GM19455 (cell line): ENCODE data around the gene MAP4K4.
A peak's percentile ranks its signal among the peaks of the same experiment; 100 is the strongest.
"Not testable (repeated sequence)": the region's sequence is repeated elsewhere in the genome, so short reads cannot be mapped to it uniquely, and the experiment has no call there.

ENCODE experiments used
- ATAC-seq: cut with Tn5 transposase; IDR thresholded peaks from one replicate; pipeline ENCODE4 v1.9.1; 2021; ENCODE audit not compliant: unreplicated experiment

MAP4K4 gene

DNA sequence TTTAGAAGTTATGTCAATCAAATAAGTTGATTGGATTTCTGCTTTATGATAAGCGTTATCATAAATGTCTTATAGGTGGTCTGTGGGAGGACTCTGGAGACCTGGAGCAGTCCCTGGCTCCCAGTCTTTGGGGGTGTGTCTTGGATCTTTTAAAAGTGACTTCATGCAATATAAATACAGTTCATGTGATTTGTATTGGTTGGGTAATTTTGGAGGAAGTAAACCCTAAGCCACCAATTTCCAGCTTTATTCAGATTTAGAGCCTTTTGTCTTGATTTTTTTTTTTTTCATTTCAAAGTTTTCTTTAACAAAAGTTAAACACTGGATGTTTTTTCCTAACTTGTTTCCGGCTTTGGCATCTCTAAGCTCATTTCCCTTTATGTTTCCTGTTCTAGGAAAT, 68.8 kb downstream of the MAP4K4 start:
- ATAC-seq, result no peak

DNA sequence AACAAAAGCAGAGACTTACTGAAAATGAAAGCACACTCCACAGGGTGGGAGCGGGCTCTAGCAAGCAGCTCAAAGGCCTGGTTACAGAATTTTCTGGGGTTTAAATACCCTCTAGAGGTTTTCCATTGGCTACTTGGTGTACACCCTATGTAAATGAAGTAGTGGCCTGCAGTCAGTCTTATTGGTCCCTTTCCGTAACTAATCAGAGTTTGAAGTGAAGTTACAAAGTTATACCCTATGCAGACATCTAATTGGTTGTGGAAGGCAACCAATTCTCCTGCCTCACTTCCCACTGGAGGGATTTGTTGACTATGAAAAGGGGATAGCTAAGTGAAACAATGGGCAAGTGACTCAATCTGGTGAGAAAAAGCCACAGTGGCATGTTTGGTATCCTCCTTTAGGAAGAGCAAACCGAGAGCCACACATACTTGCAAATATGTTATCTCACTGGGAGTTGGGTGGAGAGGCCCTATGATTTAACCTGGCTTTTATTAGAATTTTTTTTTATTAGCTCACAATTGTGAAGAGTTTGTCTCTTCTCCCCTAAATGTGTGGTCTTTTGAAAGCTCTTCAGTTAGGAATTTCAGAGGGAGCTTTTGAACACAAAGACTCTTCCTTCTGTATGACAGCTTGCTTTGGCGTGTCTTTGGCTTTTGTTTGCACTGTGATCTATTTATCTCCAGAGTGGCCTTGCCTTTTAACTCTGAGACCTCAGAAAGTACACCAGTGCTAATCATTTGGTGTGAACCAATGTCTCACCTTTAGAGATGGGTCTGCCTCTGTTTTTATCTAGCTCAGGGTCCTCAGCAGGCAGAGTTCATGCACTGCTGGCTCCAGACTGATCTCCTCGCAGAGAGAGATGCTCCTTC, 69.6 kb downstream of the MAP4K4 start:
- no peak for ATAC-seq

DNA sequence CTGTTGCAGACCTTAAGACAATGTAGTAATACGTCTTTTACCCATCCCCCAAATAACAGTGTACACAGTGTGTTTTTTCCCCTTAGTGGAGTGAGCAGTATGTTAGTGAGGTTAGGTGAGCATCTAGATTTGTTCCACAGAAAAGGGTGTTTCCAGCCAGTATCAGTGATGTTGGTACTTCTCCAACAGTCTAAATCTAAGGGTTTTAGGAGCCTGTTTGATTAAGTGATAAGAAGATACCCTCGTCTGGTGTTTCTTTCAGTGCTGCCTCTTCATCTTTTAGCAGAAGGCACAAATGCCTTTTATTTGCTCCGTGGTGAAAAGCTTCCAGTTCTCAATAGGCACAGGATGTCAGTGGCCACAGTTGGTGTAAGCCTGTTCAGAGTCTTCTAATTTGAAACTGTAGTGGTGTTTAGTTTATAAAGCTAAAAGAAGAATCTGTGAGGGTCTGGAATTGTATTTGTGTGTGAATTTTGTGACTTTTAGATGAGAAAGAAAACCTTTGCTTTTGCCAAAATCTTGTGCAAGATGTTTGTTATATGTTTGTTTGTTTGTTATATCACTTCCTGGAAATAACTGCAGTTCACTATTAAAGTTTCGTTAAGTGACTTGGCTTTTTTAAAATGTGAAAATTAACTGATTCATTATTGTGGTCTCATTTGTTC, 71.2 kb downstream of the MAP4K4 start:
- ATAC-seq, result no peak

DNA sequence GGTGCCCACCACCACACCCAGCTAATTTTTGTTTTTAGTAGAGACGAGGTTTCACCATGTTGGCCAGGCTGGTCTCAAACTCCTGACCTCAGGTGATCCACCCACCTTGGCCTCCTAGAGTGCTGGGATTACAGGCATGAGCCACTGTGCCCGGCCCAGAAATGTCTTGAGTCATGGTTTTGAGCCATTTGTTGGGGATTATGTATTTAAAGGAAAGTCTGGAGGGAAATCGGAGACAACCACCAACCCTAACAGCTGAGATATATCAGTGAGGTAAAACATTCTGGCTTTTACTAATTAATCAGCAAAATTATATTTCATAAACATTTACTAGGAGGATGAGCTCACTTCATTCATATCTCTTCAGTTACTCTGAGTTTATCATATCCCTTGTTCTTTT, 72.2 kb downstream of the MAP4K4 start:
- not testable (repeated sequence) for ATAC-seq

DNA sequence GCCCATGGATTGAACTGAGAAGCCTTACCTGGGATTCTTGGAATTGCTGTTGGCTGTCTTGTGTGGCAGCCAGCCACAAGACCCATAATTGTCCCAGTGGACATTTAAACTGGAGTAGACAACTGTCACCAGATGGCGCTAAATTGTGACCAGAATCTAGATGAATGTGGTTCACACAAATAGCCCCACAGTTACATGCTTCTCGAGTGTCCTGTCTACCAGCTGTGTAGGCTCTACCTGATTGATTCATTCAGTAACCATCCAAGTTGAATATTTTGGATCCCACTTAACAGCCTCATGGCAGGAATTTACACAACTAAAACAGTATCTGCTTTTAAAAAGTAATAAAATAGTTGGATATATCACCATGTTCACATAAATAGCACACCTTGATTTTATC, 73.2 kb downstream of the MAP4K4 start:
- ATAC-seq, result peak; percentile 69

DNA sequence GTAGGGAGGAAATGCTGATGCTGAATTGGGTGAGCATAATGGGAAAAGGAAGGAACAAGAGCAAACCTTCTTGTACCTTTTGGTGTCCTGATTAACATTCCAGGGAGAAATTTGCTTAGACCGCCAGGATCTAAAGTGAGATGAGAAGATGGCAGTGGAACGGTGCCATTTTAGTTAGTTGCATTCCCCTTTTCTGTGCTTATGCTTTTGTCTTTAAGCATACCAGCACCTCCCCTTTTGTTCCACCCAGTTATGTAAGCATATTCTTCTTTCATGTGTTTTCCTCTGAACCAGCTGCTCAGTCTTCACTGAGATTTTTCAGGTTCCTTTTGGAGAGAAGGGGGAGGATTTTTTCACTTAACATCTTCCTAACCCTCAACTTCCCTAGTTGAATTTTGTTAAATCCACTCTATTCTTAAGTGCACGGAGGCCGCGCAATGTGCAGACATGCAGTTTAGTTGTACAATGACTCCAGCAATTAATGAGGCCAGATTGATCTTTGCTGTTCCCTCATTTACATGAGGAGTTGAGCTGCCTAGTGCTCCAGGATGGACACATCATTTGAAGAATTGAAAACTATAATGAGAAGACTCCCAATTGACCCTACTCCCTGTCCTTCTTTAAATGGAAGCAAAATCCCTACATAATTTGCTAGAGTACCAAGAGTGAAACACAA, 73.9 kb downstream of the MAP4K4 start:
- no peak for ATAC-seq

DNA sequence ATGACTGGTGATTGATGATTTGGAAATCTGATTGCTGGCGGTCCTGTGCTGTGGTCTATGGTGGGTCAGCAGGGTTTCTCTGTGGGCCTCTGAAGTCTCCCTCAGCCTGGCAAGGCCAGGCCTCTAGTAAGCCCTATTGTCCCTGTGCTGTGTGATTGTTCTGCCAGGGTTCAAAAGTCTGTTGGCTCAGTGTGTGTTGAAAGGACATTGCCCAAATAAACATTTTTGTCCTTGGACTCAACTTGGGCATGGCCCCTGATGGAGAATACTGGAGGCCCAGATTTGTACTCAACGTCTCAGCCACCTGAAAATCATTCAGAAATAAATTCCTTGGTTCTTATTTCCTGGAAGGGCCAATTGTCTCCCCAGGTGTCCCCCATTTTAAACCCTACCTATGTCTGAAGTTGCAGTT, 74.4 kb downstream of the MAP4K4 start:
- no peak for ATAC-seq

DNA sequence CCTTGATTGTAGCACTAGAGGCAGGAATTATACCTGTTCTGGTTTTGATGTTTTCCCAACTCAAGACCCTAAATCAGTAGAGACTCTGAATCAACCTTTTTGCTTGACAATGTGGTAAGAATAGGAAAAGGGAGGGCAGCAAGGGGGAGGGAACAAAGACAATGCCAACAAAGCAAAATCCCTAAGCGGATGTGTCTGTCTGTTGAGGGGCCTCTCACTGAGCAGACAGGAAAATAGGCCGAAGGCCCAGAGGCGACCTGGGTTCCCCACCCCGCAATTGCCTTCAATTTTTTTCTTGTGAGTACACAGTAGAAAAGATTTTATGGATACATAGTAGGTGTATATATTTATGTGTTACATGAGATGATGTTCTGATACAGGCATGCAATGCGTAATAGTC, 75.6 kb downstream of the MAP4K4 start:
- no peak for ATAC-seq

DNA sequence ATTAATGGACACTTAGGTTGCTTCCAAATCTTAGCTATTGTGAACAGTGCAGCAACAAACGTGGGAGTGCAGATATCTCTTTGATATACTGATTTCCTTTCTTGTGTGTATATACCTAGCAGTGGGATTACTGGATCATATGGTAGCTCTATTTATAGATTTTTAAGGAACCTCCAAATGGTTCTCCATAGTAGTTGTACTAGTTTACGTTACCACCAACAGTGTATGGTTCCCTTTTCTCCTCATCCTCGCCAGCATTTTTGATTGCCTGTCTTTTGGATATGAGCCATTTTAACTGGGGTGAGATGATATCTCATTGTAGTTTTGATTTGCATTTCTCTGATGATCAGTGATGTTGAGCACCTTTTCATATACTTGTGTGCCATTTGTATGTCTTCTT, 76.5 kb downstream of the MAP4K4 start:
- not testable (repeated sequence) for ATAC-seq

DNA sequence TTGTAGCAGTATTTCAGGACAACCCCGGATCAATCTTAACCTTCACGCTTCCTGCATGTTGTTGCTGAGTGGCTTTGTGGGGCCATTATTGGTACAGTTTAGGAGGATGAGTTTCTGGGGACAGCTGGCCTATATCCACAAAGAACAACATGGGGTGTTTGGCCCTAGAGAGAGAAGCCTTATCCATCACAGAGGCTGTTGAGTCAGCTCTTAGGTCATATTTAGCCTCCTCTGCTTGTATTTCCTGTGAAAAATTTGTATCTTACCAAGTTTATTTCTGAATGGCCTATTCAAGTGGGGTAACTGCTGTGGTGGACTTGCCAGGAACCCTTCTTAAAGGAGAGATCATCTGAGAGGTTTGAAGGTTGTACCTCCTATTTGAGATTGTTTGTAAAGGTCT, 77.6 kb downstream of the MAP4K4 start:
- ATAC-seq, result no peak

DNA sequence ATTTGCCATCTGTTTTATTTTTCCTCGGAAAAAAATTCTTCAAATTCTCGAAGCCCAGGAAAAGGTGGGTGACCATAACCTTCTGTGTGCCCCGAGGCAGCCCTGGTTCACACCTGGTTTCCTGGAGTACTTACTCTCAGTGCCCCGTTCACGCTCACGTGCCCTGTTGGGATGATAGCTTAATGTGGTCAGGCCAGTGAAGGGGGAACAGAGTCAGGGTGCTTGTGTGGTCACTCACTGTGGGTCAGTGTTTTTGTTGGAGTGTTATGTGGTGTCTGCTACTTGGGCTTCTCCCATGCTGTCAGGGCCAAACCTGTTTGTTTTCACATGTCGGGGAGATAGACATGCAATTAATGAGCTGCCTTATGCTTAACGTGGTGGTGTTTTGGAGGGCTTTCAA, 78.1 kb downstream of the MAP4K4 start:
- no peak for ATAC-seq

DNA sequence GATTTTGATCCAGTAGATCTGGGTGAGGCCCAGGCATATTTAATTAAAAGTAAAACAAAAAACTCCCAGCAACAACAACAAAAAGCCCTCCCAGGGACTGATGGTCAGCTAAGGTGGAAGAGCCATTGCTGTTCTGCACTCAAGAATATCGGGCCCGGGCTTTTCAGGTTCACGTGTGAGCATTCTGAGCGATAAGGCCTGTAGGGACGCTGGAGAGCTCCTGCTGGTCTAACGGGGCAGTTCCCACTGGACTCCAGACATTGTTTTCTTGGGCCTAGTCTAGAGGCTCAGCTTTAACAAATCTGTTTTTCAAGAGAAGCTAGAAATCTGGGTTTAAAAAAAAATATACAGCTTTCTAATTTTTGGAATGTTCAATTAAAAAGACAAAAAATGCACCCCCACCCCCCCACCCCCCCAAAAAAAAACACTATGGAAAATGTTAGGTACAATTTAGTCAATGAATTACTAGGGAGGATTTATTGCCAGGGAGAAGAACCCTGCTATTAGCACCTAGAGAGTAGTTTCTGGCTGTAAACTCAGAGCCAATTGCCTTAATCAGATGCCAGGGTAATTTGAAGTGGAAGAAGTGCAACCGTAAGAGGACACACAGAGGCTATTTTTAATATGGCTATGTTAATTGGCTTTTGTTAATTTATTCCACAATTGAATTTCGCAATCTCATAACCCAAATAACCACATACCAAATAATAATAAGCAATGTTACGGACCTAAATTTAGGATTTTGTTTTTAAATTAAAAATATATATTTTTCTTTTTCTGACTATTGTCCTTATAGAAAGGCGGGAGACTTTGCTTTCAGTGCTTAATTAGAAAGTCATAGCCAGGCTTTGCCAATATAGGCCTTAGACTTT, 78.9 kb downstream of the MAP4K4 start:
- ATAC-seq, result no peak

DNA sequence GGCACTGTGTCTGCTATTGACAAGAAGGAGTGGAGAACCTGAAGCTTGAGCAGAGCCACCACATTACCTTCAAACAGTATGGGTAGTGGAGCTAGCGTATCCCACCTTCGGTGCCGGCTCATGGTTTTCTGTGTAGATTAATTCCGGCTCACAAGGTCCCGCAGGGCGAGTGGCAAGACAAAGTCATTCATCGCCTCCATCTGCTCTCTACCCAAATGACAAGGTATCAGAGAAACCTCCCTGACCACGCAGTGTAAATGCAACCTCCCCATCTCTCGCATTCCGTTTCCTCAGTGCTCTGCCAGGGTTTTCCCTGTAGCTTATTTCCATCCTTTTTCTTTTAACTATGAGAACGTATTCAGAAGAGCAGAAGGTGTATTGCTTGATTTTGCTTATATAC, 79.8 kb downstream of the MAP4K4 start:
- no peak for ATAC-seq

DNA sequence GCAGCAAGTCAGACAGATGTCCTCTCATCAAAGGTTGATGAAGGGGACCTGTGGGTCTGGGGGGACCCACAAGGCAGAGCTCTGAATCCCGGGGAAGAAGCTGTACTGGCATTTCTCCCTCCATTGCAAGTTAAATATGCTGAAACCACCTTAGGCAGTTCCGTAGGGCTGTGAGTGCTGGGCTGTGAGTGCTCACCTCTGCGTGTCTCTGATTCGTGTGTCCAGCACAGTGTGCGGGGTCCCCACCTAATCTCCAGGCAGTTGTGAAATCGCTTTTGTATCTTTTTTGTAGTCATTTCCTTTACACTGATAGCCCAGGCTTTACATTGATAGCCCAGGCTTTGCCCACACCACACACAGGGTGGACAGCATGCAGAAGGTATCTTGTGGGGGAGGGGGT, 80.6 kb downstream of the MAP4K4 start:
- no peak for ATAC-seq

DNA sequence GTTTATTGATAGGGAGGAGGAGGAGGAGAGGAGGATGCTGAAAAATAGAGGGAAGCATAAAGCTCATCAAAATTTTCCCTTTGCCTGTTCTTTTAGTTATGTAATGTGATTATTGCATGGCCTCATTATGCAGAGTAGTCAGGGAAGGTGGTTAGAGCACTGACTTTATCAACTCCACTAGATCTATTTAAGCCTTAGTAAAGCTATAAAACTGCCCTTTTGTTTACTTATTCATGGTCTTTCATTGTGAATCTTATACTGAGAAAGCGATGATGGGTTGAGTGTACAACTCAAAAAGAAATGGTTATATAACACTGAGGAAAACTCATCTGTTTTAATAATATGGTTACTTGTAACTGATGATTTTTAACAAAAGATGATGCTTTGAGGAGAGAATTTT, 81.7 kb downstream of the MAP4K4 start:
- ATAC-seq, result no peak

DNA sequence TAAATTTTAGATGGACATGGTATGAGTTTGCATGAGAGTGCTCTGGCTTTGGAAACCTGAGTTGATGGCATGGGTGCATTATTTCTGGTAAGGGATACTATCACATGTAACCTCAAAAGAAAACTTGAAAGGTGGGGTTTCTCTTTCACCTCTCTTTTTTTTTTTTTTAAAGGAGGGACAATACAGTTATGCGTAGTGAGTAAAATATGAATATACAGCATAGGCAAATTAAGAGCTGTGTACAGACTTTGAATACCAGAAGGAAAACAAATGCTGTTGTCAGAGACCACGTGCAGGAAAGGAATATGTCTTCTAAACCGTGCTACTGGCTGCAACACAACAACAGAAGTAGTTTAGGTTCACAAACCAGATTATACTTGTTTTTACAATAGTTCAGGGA, 82.1 kb downstream of the MAP4K4 start:
- no peak for ATAC-seq

DNA sequence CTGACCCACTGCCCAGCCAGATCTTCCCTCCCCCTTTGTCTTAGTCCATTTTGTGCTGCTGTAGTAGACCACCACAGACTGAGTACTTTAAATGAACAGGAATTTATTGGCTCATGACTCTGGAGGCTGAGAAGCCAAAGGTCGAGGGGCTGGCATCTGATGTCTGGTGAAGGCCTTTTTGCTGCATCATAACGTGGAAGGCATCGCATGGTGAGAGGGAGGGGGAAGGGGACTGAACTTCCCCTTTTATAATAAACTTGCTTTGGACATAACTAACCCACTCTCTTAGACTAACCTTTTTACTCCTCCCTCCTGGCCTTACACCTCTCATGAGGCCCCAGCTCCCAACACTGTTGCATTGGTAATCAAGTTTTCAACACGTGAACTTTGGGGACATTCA, 83.8 kb downstream of the MAP4K4 start:
- no peak for ATAC-seq

DNA sequence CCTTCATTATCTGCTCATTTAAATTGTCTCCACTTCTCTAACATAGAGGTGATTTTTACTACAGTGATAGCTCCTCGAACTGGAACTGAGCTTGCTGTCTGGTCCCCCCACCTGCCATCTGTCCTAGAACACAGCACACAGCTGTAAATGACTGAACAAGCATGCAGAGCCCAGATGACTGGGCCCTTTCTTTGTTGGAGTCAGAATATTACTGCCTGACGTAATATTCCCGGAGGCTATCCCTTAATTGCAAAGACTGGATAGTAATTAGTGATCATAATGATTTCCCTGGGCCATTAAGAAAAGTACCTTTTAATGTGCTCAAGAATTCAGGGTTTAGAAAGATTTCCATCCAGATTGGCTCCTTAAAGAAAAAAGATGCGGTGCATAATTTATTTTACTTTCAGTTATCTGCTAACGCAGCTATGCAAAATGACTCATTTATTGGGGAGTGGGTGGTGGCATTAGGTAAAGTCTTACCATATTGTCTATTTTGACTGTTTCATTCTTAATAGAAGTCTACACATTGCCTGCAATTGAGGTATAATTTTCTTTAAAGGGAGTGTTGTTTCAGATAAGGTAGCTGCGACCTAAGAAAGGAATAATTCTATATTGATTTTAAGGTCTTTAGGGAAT, 84.4 kb downstream of the MAP4K4 start:
- ATAC-seq, result no peak

DNA sequence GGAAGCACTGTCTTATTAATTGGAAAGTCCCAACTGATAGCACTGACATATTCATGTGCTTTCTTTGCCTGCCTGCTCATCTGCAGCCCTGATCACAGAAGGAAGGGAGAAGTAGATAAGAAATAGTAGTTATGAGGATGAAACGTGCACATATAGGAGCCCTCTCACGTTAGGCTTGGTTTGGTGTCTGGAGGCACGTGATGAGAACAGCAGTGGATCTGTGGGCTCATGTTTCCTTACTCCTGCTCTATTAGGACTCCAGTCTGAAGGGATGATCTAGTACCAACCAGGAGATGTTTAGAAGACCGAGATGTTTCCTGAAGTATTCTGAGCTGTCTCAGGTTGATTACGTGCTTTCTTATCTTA, 84.9 kb downstream of the MAP4K4 start:
- no peak for ATAC-seq

DNA sequence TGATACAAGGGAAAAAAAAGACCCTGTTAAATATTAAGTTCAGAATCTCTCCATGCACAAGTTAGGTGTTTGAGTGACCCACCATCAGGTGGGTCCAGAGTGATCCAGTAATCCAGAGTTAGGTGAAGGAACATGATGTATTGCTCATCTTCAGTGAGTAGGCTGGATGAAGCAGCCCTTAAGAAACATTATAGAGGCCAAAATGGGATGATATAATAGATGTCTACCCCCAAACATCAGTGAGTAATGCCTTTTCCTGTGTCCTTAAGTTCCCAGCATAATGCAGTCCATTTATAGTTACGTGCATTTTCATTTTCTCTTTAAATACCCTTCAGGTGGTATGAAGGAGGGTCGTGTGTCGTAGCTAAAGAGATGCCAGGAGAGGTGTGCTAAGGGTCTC, 89.6 kb downstream of the MAP4K4 start:
- no peak for ATAC-seq

DNA sequence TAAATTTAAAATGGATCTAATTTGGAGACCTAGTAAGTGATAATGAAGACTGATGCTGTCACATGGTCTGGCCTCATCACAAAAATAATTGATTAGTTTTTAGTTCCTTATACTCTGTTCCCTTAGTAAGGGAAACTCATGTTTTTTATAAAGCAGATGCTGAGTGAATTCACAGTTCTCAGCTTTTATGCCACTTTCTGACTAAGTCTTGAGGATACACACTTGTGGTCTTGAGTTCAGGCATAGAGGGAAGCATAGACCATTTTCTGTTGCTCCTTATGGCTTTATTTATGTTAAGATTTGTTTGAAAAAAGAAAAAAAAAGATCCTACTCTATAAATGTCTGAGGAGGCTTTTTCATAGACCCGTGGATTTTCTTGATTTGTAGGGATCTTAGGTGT, 91.1 kb downstream of the MAP4K4 start:
- ATAC-seq, result no peak
